SK-N-MC (cell line): ENCODE data around the gene ATXN7.

ENCODE experiments used
- EZH2 ChIP-seq: fragments of 200-600 bp; sonication (generic); IDR thresholded peaks from one replicate; pipeline ENCODE4 v1.6.1; 2017; ENCODE audit warnings: antibody characterized with exemption
- FOXP2 ChIP-seq: optimal IDR thresholded peaks from 2 replicates; pipeline ENCODE3; 2011; ENCODE audit warnings: mild to moderate bottlenecking, moderate library complexity; ENCODE audit not compliant: insufficient read depth; ENCODE audit errors: extremely low read length, control extremely low read depth
- POLR2AphosphoS5 ChIP-seq: IDR thresholded peaks from 2 replicates; pipeline ENCODE4 v1.6.1; 2012; ENCODE audit warnings: mild to moderate bottlenecking, low read depth, low read length, borderline replicate concordance

DNA sequence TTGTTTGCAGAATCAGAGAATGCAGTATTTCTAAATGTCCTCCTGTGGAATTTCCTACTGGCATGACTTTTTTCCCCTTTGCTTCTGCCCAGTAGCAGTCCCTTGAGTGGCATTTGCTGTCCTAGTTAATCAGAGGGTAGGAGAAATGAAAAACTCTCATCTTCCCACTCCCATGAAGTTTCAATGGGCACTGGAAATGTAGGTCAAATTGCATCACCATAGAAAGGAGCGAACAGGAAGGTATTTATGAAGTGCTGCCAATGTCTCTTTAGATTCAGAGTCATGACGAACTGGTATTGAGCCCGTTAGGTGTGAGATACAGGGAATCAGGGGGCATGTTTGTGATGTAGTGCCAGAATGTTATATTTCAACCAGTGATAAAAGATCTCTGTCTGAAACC is 23.2 kb downstream of the ATXN7 start:
- TF ChIP-seq POLR2AphosphoS5 = no peak
- TF ChIP-seq EZH2 = no peak
- TF ChIP-seq FOXP2 = no peak
